MM.1S (cell line): Measurements from ENCODE around the gene CLN3.

ENCODE experiments used
- DNase-seq: peaks from one replicate; pipeline ENCODE4 v3.0.0-alpha.2; 2015
- H2AFZ ChIP-seq: fragments of 300-600 bp; sonication (generic); 2 replicates; pipeline ENCODE4 v1.6.0; 2016; ENCODE audit warnings: antibody characterized with exemption, low read length
- H3F3A ChIP-seq: fragments of 300-600 bp; sonication (generic); 2 replicates; pipeline ENCODE4 v1.6.1; 2016; ENCODE audit warnings: mild to moderate bottlenecking, antibody characterized with exemption, low read length, moderate library complexity, mixed read lengths; ENCODE audit not compliant: insufficient read depth
- H3K27ac ChIP-seq: fragments of 300-600 bp; sonication (generic); 2 replicates; pipeline ENCODE4 v1.5.1; 2016; ENCODE audit warnings: mild to moderate bottlenecking, low read length
- H3K27me3 ChIP-seq: fragments of 300-600 bp; sonication (generic); replicated peaks from 2 replicates; pipeline ENCODE4 v1.6.0; 2016; ENCODE audit warnings: low read length; ENCODE audit not compliant: insufficient read depth
- H3K36me3 ChIP-seq: fragments of 300-600 bp; sonication (generic); replicated peaks from 2 replicates; pipeline ENCODE4 v1.6.1; 2016; ENCODE audit warnings: mild to moderate bottlenecking, low read length, mixed read lengths; ENCODE audit not compliant: insufficient read depth
- H3K4me1 ChIP-seq: fragments of 300-600 bp; sonication (generic); 2 replicates; pipeline ENCODE4 v1.6.1; 2016; ENCODE audit warnings: low read length, mixed read lengths
- H3K4me2 ChIP-seq: fragments of 300-600 bp; sonication (generic); 2 replicates; pipeline ENCODE4 v1.6.0; 2016; ENCODE audit warnings: low read depth, low read length
- H3K4me3 ChIP-seq: fragments of 300-600 bp; sonication (generic); 2 replicates; pipeline ENCODE4 v1.5.1; 2016; ENCODE audit warnings: low read length, mixed read lengths
- H3K79me2 ChIP-seq: fragments of 300-600 bp; sonication (generic); 2 replicates; pipeline ENCODE4 v1.6.1; 2016; ENCODE audit warnings: mixed run types, low read length, mixed read lengths
- H3K9ac ChIP-seq: fragments of 300-600 bp; sonication (generic); 2 replicates; pipeline ENCODE4 v1.6.1; 2016; ENCODE audit warnings: low read length, mixed read lengths
- H3K9me2 ChIP-seq: fragments of 300-600 bp; sonication (generic); replicated peaks from 2 replicates; pipeline ENCODE4 v1.6.1; 2016; ENCODE audit warnings: mild to moderate bottlenecking, low read length, mixed read lengths; ENCODE audit not compliant: insufficient read depth
- H3K9me3 ChIP-seq: fragments of 300-600 bp; sonication (generic); replicated peaks from 2 replicates; pipeline ENCODE4 v1.6.1; 2016; ENCODE audit warnings: mild to moderate bottlenecking, low read length, mixed read lengths; ENCODE audit not compliant: insufficient read depth
- H4K20me1 ChIP-seq: fragments of 300-600 bp; sonication (generic); 2 replicates; pipeline ENCODE4 v1.6.1; 2016; ENCODE audit warnings: mild to moderate bottlenecking, low read length, moderate library complexity, mixed read lengths; ENCODE audit not compliant: insufficient read depth
- CTCF ChIP-seq: fragments of 300-600 bp; sonication (generic); IDR thresholded peaks from 2 replicates; pipeline ENCODE4 v1.5.1; 2016; ENCODE audit warnings: antibody characterized with exemption, low read length, mixed read lengths
- EZH2 ChIP-seq: fragments of 300-600 bp; sonication (generic); optimal IDR thresholded peaks from 2 replicates; pipeline ENCODE3; 2017; ENCODE audit warnings: low read depth, mild to moderate bottlenecking, antibody characterized with exemption, low read length, mixed read lengths
- EZH2phosphoT487 ChIP-seq: fragments of 300-600 bp; sonication (generic); IDR thresholded peaks from 2 replicates; pipeline ENCODE4 v1.6.1; 2018; ENCODE audit warnings: antibody characterized with exemption, low read length

The CLN3 gene

GRCh38 chr16:28511031-28511430 lies 19.2 kb upstream of the CLN3 start:
- Histone ChIP-seq H3K27ac (no peak overlapping the region), H3K9me3 (no peaks in the 10 kb centered on the region), H3K9me2 (no peaks in the 10 kb centered on the region), H3K4me2 (no peak overlapping the region), H3K9ac (no peak overlapping the region), H3K79me2 (no peaks in the 10 kb centered on the region), H4K20me1 (no peaks in the 10 kb centered on the region), H3K4me3 (no peak overlapping the region), H2AFZ (no peak overlapping the region), H3K36me3 (no peaks in the 10 kb centered on the region), H3K4me1 (peaks cover 4% of the 10 kb centered on the region; the same call in 1 of the 2 replicates), H3F3A (no peaks in the 10 kb centered on the region), H3K27me3 (peaks cover 3% of the 10 kb centered on the region)
- no peak for TF ChIP-seq EZH2
- no peak for TF ChIP-seq CTCF
- TF ChIP-seq EZH2phosphoT487, result no peak
- DNase-seq, result no peak

- TF ChIP-seq EZH2phosphoT487, result no peak
- H3K9ac ChIP-seq, result no peak overlapping the region
- no peak overlapping the region for H2AFZ ChIP-seq
- H3K79me2 ChIP-seq, result no peaks in the 10 kb centered on the region
- no peak for DNase-seq
- no peak overlapping the region for H3K4me2 ChIP-seq
- H3K36me3 ChIP-seq, result no peaks in the 10 kb centered on the region
- H4K20me1 ChIP-seq, result no peaks in the 10 kb centered on the region
- H3K27ac ChIP-seq, result no peak overlapping the region
- no peak overlapping the region for H3K4me3 ChIP-seq
- H3K4me1 ChIP-seq, result peaks cover 4% of the 10 kb centered on the region; the same call in 1 of the 2 replicates
- no peaks in the 10 kb centered on the region for H3K9me2 ChIP-seq
- H3K9me3 ChIP-seq, result no peaks in the 10 kb centered on the region
- H3F3A ChIP-seq, result no peaks in the 10 kb centered on the region
- peaks cover 22% of the 10 kb centered on the region for H3K27me3 ChIP-seq
Observed at GRCh38 chr16:28505489-28506137, 13.7 kb upstream of the CLN3 start.

GRCh38 chr16:28504707-28505404 lies 13.0 kb upstream of the CLN3 start:
- no peak for DNase-seq
- Histone ChIP-seq H4K20me1 (no peaks in the 10 kb centered on the region), H3K9ac (no peak overlapping the region), H3K79me2 (no peaks in the 10 kb centered on the region), H3F3A (no peaks in the 10 kb centered on the region), H3K4me3 (no peak overlapping the region), H3K36me3 (no peaks in the 10 kb centered on the region), H3K27me3 (peaks cover 22% of the 10 kb centered on the region), H3K27ac (no peak overlapping the region), H3K4me2 (no peak overlapping the region), H3K4me1 (peaks cover 4% of the 10 kb centered on the region; the same call in 1 of the 2 replicates), H3K9me3 (no peaks in the 10 kb centered on the region), H2AFZ (no peak overlapping the region), H3K9me2 (no peaks in the 10 kb centered on the region)
- TF ChIP-seq EZH2phosphoT487, result no peak
- TF ChIP-seq CTCF, result no peak
- TF ChIP-seq EZH2, result no peak
